Osteoblast (primary cell): Measurements from ENCODE around the gene NRP2. TPM values are rescaled to one million over a fixed set of nuclear protein-coding genes. Genes with fewer than 3 reads are reported as not detected.

ENCODE experiments used
- DNase-seq: peaks from one replicate; pipeline ENCODE4 v3.0.0; 2011; ENCODE audit warnings: low spot score, mixed read lengths; ENCODE audit not compliant: insufficient read length; ENCODE audit errors: missing footprints
- H2AFZ ChIP-seq: 2 replicates; pipeline ENCODE4 v1.6.0; 2011; ENCODE audit warnings: mild to moderate bottlenecking, low read length
- H3K27ac ChIP-seq: 2 replicates; pipeline ENCODE4 v1.5.1; 2011; ENCODE audit warnings: mild to moderate bottlenecking, low read depth, low read length, moderate library complexity
- H3K27me3 ChIP-seq: 2 replicates; pipeline ENCODE4 v1.6.0; 2012; ENCODE audit warnings: mild to moderate bottlenecking, control low read depth, inconsistent platforms, low read length, moderate library complexity; ENCODE audit not compliant: insufficient read depth
- H3K36me3 ChIP-seq: 2 replicates; pipeline ENCODE4 v1.5.1; 2011; ENCODE audit warnings: mild to moderate bottlenecking, low read length, control low read depth, moderate library complexity; ENCODE audit not compliant: insufficient read depth
- H3K4me1 ChIP-seq: 2 replicates; pipeline ENCODE4 v1.5.1; 2011; ENCODE audit warnings: mild to moderate bottlenecking, low read length, control low read depth, moderate library complexity; ENCODE audit not compliant: insufficient read depth
- H3K4me2 ChIP-seq: 2 replicates; pipeline ENCODE4 v1.6.0; 2011; ENCODE audit warnings: mild to moderate bottlenecking, low read length; ENCODE audit not compliant: insufficient read depth
- H3K4me3 ChIP-seq: fragments of 200-600 bp; sonication (generic); 3 replicates; pipeline ENCODE4 v1.5.1; 2012; ENCODE audit warnings: mild to moderate bottlenecking, low read length, inconsistent platforms; ENCODE audit not compliant: insufficient read depth
- H3K79me2 ChIP-seq: 2 replicates; pipeline ENCODE4 v1.6.0; 2012; ENCODE audit warnings: mild to moderate bottlenecking, low read length, control low read depth, inconsistent platforms; ENCODE audit not compliant: insufficient read depth
- H3K9me3 ChIP-seq: 2 replicates; pipeline ENCODE4 v1.5.1; 2011; ENCODE audit warnings: low read depth, low read length, control low read depth
- H4K20me1 ChIP-seq: 2 replicates; pipeline ENCODE4 v1.6.0; 2012; ENCODE audit warnings: mild to moderate bottlenecking, low read length, control low read depth; ENCODE audit not compliant: insufficient read depth
- CTCF ChIP-seq: IDR thresholded peaks from 2 replicates; pipeline ENCODE4 v1.5.1; 2011; ENCODE audit warnings: mild to moderate bottlenecking, low read depth, low read length, moderate library complexity; ENCODE audit errors: extremely low read depth
- total RNA-seq: library from RNA; depleted of rRNA; stranded (reverse); fragments of >200 nt; gene quantifications from 2 replicates; pipeline ENCODE4 v1.2.3, GENCODE V29; 2012

Gene NRP2
- total RNA-seq, 1 donor = 183 TPM

DNA sequence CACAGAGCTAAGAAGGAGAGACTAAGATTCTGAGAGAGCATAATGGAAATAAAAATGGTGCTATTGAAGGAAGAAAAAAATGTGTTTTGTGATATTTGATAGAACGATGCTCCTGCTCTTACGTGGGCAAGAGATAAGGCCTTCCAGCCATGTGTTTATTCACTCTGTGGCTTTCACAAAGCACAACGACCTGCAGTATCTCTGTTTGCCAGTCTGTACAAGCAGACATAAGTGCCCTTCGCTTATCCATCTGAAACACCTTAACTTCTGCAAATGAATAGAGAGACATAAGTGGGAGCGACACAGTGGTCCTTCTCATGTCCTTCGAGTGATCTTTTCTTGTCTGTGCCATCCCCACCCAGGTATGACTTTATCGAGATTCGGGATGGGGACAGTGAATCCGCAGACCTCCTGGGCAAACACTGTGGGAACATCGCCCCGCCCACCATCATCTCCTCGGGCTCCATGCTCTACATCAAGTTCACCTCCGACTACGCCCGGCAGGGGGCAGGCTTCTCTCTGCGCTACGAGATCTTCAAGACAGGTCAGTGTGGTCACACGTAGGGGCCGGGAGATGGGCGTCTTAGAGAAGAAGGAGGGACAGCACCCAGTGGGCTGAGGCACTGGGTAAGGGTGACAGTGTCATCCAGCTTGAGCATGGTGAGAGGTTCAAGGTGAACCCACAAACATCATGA, 33.7 kb downstream of the NRP2 start:
- no peak overlapping the region for H3K27ac ChIP-seq
- no peak overlapping the region for H3K4me3 ChIP-seq
- H3K36me3 ChIP-seq = peaks cover 36% of the 10 kb centered on the region
- H4K20me1 ChIP-seq = no peaks in the 10 kb centered on the region
- H3K4me1 ChIP-seq = peaks cover 30% of the 10 kb centered on the region
- peaks cover 10% of the 10 kb centered on the region for H3K79me2 ChIP-seq
- H3K27me3 ChIP-seq = no peaks in the 10 kb centered on the region
- H2AFZ ChIP-seq = no peak overlapping the region
- H3K9me3 ChIP-seq = no peaks in the 10 kb centered on the region
- no peak overlapping the region for H3K4me2 ChIP-seq
- peak; percentile 36 for TF ChIP-seq CTCF
- no peak for DNase-seq

- Histone ChIP-seq H3K4me2 (no peak overlapping the region), H3K27ac (no peak overlapping the region), H3K9me3 (no peaks in the 10 kb centered on the region), H4K20me1 (no peaks in the 10 kb centered on the region), H3K36me3 (peaks cover 38% of the 10 kb centered on the region), H3K27me3 (no peaks in the 10 kb centered on the region), H3K4me1 (peaks cover 21% of the 10 kb centered on the region), H2AFZ (no peak overlapping the region), H3K79me2 (peaks cover 2% of the 10 kb centered on the region), H3K4me3 (no peak overlapping the region)
- no peak for TF ChIP-seq CTCF
- no peak for DNase-seq
These were observed 35.0 kb downstream of the NRP2 start for GRCh38 chr2:205717175-205717846.

- no peak overlapping the region for H3K27ac ChIP-seq
- no peak overlapping the region for H3K4me2 ChIP-seq
- no peaks in the 10 kb centered on the region for H4K20me1 ChIP-seq
- no peak overlapping the region for H2AFZ ChIP-seq
- H3K4me3 ChIP-seq = no peak overlapping the region
- DNase-seq = no peak
- peaks cover under 1% of the 10 kb centered on the region for H3K79me2 ChIP-seq
- H3K4me1 ChIP-seq = peaks cover 14% of the 10 kb centered on the region
- H3K27me3 ChIP-seq = no peaks in the 10 kb centered on the region
- peaks cover 43% of the 10 kb centered on the region for H3K36me3 ChIP-seq
- TF ChIP-seq CTCF = no peak
- no peaks in the 10 kb centered on the region for H3K9me3 ChIP-seq
These were observed 35.7 kb downstream of the NRP2 start for GRCh38 chr2:205717999-205718398.

- no peaks in the 10 kb centered on the region for H3K27me3 ChIP-seq
- no peak for DNase-seq
- H3K79me2 ChIP-seq = no peaks in the 10 kb centered on the region
- peaks cover 59% of the 10 kb centered on the region for H3K36me3 ChIP-seq
- no peaks in the 10 kb centered on the region for H3K9me3 ChIP-seq
- no peaks in the 10 kb centered on the region for H3K4me1 ChIP-seq
- no peak for TF ChIP-seq CTCF
- no peaks in the 10 kb centered on the region for H4K20me1 ChIP-seq
- no peak overlapping the region for H3K27ac ChIP-seq
- H3K4me3 ChIP-seq = no peak overlapping the region
- no peak overlapping the region for H2AFZ ChIP-seq
- no peak overlapping the region for H3K4me2 ChIP-seq
These were observed 37.5 kb downstream of the NRP2 start for GRCh38 chr2:205719847-205720246.
